Dendritic cell treated with granulocyte-macrophage colony-stimulating factor and Interleukin-4, amounts not matched to agents 40 ng/mL and 50 ng/mL, for 4 days (primary cell): ENCODE measurements around the gene TEX44.
"Not testable (repeated sequence)": the region's sequence is repeated elsewhere in the genome, so short reads cannot be mapped to it uniquely, and the experiment has no call there.

Experiments used
- H3K27ac Mint-ChIP-seq: one replicate; pipeline ENCODE4 v1.8.0; 2022; ENCODE audit warnings: mild to moderate bottlenecking, mixed read lengths
- H3K27me3 Mint-ChIP-seq: one replicate; pipeline ENCODE4 v1.8.0; 2022; ENCODE audit warnings: mild to moderate bottlenecking, mixed read lengths
- H3K36me3 Mint-ChIP-seq: one replicate; pipeline ENCODE4 v1.8.0; 2022; ENCODE audit warnings: low read depth, mixed read lengths
- H3K4me1 Mint-ChIP-seq: one replicate; pipeline ENCODE4 v1.8.0; 2022; ENCODE audit warnings: low read depth, mixed read lengths
- H3K4me3 Mint-ChIP-seq: one replicate; pipeline ENCODE4 v1.8.0; 2022; ENCODE audit warnings: mild to moderate bottlenecking, moderate library complexity, mixed read lengths
- H3K9me3 Mint-ChIP-seq: one replicate; pipeline ENCODE4 v1.8.0; 2022; ENCODE audit warnings: mixed read lengths
- intact Hi-C: fragments of 100-400 bp; cut with micrococcal nuclease; formaldehyde crosslinking; loops from one replicate; pipeline ENCODE4 v1.15.0; 2022

Gene TEX44

GRCh38 chr2:231592636-231593145 is at the start of gene TEX44:
TSS of gene TEX44 (plus strand) at chr2:231592864. CDS start at chr2:231592952, 88 bp downstream.
- intact Hi-C loops = no loop called here
- Mint-ChIP-seq H3K36me3 (no peaks in the 10 kb centered on the region), H3K27me3 (peaks cover 17% of the 10 kb centered on the region), H3K4me3 (no peak within 1 kb of the TSS), H3K9me3 (no peaks in the 10 kb centered on the region), H3K27ac (no peak within 1 kb of the TSS), H3K4me1 (no peaks in the 10 kb centered on the region)

GRCh38 chr2:231545105-231545902 is 47.4 kb upstream of the TEX44 start:
- intact Hi-C loops = no loop called here

GRCh38 chr2:231546014-231546715 is 46.5 kb upstream of the TEX44 start:
- Mint-ChIP-seq H3K4me3 (no peak overlapping the region), H3K9me3 (peaks cover 25% of the 10 kb centered on the region), H3K4me1 (peaks cover 45% of the 10 kb centered on the region), H3K27ac (no peak overlapping the region), H3K27me3 (peaks cover 90% of the 10 kb centered on the region), H3K36me3 (no peaks in the 10 kb centered on the region)
- intact Hi-C loops = no loop called here

More at GRCh38 chr2:231545105-231545902, 47.4 kb upstream of the TEX44 start:
- Mint-ChIP-seq H3K27me3 (peaks cover 88% of the 10 kb centered on the region), H3K27ac (peak overlapping the region; percentile 66), H3K4me1 (peaks cover 45% of the 10 kb centered on the region), H3K36me3 (no peaks in the 10 kb centered on the region), H3K4me3 (peak overlapping the region; percentile 46), H3K9me3 (peaks cover 25% of the 10 kb centered on the region)

GRCh38 chr2:231547315-231548110 is 45.2 kb upstream of the TEX44 start:
- no peak overlapping the region for H3K27ac Mint-ChIP-seq
- intact Hi-C loops = no loop called here
- no peak overlapping the region for H3K4me3 Mint-ChIP-seq
- peaks cover 84% of the 10 kb centered on the region for H3K27me3 Mint-ChIP-seq
- peaks cover under 1% of the 10 kb centered on the region for H3K36me3 Mint-ChIP-seq
- peaks cover 15% of the 10 kb centered on the region for H3K9me3 Mint-ChIP-seq
- peaks cover 45% of the 10 kb centered on the region for H3K4me1 Mint-ChIP-seq

- Mint-ChIP-seq H3K27ac (no peak overlapping the region), H3K4me3 (no peak overlapping the region), H3K36me3 (peaks cover 13% of the 10 kb centered on the region), H3K4me1 (peaks cover 52% of the 10 kb centered on the region), H3K27me3 (peaks cover 84% of the 10 kb centered on the region), H3K9me3 (peaks cover 15% of the 10 kb centered on the region)
- intact Hi-C loops = no loop called here
Observed at GRCh38 chr2:231548752-231549151, 43.9 kb upstream of the TEX44 start.

- peaks cover 85% of the 10 kb centered on the region for H3K27me3 Mint-ChIP-seq
- intact Hi-C loops = no loop called here
- H3K4me3 Mint-ChIP-seq = no peak overlapping the region
- H3K27ac Mint-ChIP-seq = no peak overlapping the region
- peaks cover 15% of the 10 kb centered on the region for H3K9me3 Mint-ChIP-seq
- peaks cover 13% of the 10 kb centered on the region for H3K36me3 Mint-ChIP-seq
- peaks cover 58% of the 10 kb centered on the region for H3K4me1 Mint-ChIP-seq
Observed at GRCh38 chr2:231549446-231550239, 43.0 kb upstream of the TEX44 start.

GRCh38 chr2:231552752-231553151 is 39.9 kb upstream of the TEX44 start:
- Mint-ChIP-seq H3K36me3 (peaks cover 13% of the 10 kb centered on the region), H3K9me3 (peaks cover 15% of the 10 kb centered on the region), H3K4me3 (no peak overlapping the region), H3K27me3 (peaks cover 92% of the 10 kb centered on the region), H3K27ac (no peak overlapping the region), H3K4me1 (peaks cover 50% of the 10 kb centered on the region)
- intact Hi-C loops = no loop called here

- peaks cover 13% of the 10 kb centered on the region for H3K36me3 Mint-ChIP-seq
- H3K4me1 Mint-ChIP-seq = peaks cover 42% of the 10 kb centered on the region
- H3K27me3 Mint-ChIP-seq = peaks cover 81% of the 10 kb centered on the region
- intact Hi-C loops = no loop called here
- H3K4me3 Mint-ChIP-seq = peak overlapping the region; percentile 61
- H3K9me3 Mint-ChIP-seq = peaks cover 15% of the 10 kb centered on the region
- no peak overlapping the region for H3K27ac Mint-ChIP-seq
Observed at GRCh38 chr2:231554327-231554726, 38.3 kb upstream of the TEX44 start.

GRCh38 chr2:231554748-231555545 is 37.7 kb upstream of the TEX44 start:
- Mint-ChIP-seq H3K27ac (no peak overlapping the region), H3K36me3 (peaks cover 13% of the 10 kb centered on the region), H3K4me3 (peak overlapping the region; percentile 61), H3K27me3 (peaks cover 75% of the 10 kb centered on the region), H3K9me3 (peaks cover 15% of the 10 kb centered on the region), H3K4me1 (peaks cover 36% of the 10 kb centered on the region)
- intact Hi-C loops = no loop called here

- H3K27ac Mint-ChIP-seq, H3K4me3 Mint-ChIP-seq, intact Hi-C loops: not testable (repeated sequence)
- H3K36me3 Mint-ChIP-seq = peaks cover 13% of the 10 kb centered on the region
- peaks cover 34% of the 10 kb centered on the region for H3K4me1 Mint-ChIP-seq
- peaks cover 60% of the 10 kb centered on the region for H3K27me3 Mint-ChIP-seq
- peaks cover 15% of the 10 kb centered on the region for H3K9me3 Mint-ChIP-seq
Observed at GRCh38 chr2:231556496-231556895, 36.2 kb upstream of the TEX44 start.

- intact Hi-C loops = loop anchor here (1.0 kb wide), 1 partner anchor 27 kb away; the partner anchor contains the start of gene NMUR1
- Mint-ChIP-seq H3K4me1 (peaks cover 34% of the 10 kb centered on the region), H3K27me3 (peaks cover 55% of the 10 kb centered on the region), H3K36me3 (peaks cover 13% of the 10 kb centered on the region), H3K27ac (no peak overlapping the region), H3K4me3 (no peak overlapping the region), H3K9me3 (peaks cover 15% of the 10 kb centered on the region)
Observed at GRCh38 chr2:231556981-231557380, 35.7 kb upstream of the TEX44 start.

- Mint-ChIP-seq H3K27me3 (peaks cover 54% of the 10 kb centered on the region), H3K9me3 (peaks cover 11% of the 10 kb centered on the region), H3K36me3 (peaks cover 10% of the 10 kb centered on the region), H3K27ac (no peak overlapping the region), H3K4me3 (no peak overlapping the region), H3K4me1 (peaks cover 34% of the 10 kb centered on the region)
- intact Hi-C loops = loop anchor here (1.0 kb wide), 3 partner anchors 27 to 75 kb away; partner anchors contain the start of gene NMUR1
Observed at GRCh38 chr2:231557571-231558217, 35.0 kb upstream of the TEX44 start.
